ENCODE measurements around the gene DMC1.
A peak's percentile ranks its signal among the peaks of the same experiment; 100 is the strongest.

Gene DMC1

DNA sequence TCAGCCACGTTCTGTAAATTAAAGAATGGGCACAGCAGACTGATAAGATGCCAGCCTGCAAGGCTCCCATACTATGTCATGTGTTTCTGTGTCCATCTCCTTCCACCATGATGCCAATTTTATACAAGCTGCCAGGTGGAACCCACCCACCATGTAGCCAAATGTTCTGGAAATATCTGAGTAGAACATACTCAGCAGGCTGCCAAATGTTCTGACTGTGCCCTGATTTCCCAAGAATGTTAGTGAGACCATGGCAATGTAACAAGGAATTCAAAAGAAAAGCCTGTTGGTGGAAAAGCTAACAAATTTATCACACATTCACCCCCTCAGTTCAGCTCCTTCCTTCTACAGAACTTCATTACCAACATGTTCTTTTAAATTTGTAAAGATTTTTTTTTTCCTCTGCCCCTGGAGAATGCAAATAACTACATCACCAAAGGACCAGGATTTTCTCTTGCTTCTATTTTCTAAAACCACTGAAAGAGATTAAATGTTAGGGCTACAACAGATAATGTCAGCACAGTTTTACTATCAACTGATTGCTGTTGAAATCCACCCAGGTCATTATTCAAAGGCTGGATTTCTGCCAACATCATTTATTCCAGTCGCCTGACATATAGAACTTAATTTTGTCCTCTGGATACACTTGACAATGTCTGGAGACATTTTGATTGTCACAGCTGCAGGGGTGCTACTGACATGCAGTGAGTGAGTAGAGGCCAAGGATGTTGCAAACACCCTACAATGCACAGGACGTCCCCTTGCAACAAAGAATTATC is 3.1 kb downstream of the DMC1 start:
- no peak for DNase-seq

DNA sequence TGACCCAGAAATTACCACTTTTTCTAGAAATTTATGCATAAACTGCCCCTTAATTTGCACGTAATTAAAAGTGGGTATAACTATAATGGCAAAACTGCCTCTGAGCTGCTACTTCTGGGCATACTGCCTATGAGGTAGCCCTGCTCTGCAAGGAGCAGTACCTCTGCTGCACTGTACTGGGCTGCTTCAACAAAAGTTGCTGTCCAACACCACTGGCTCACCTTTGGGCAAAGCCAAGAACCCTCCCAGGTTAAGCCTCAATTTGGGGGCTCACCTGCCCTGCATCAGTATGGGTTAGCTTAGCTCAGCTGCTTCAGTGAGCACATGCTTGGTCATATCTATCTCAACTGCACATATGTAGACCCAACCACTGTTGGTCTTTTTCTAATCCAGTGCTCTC is 4.5 kb downstream of the DMC1 start:
- DNase-seq = no peak

GRCh38 chr22:38564669-38565068 is 5.3 kb downstream of the DMC1 start:
- no peak for DNase-seq

DNA sequence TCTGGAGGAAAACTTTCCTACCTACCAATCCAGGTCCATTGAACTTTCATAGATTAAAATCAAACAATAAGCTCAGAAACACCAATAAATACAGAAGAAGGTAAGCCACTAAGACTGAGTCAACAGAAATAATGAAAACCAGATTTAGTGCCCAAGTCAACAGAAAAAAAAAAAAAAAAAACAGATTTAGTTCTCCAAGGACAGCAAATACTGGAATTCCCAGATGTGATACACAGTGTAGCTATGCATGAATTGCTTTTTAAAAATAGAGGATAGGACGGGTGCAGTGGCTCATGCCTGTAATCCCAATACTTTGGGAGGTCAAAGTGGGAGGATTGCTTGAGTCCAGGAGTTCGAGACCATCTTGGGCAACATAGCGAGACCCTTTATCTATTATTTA is 15.7 kb downstream of the DMC1 start:
- DNase-seq = no peak

DNA sequence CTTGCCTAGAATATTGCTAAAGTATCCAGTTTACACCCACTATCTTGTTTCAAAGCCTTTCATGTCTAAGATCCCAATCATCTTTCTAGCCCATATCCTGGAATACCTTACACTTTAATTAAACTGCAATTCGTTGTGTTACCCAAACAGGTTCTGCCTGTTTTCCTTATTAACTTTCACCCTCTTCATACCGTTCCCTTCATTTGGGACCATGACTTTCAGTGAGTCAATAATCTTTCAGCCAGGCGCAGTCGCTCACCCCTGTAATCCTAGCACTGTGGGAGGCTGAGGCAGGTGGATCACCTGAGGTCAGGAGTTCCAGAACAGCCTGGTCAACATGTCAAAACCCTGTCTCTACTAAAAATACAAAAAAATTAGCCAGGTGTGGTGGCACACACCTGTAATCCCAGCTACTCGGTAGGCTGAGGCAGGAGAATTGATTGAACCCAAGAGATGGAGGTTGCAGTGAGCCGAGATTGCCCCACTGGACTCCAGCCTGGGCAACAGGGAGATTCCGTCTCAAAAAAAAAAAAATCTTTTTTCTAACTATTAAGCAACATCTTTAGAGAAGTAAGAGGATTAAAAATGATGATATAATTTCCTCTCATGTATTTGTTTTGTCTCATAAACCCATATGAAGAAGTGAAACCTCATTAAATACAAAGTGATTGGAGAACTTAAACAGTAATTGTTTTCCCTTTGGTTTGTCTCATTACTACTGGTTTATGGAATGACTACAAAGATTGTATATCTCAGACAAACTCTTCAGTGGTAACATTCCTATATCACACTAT is 20.7 kb downstream of the DMC1 start:
- DNase-seq = no peak

GRCh38 chr22:38540701-38541100 is 29.3 kb downstream of the DMC1 start:
- no peak for DNase-seq

- DNase-seq = no peak
These were observed 38.6 kb downstream of the DMC1 start for GRCh38 chr22:38531251-38531938.

GRCh38 chr22:38524429-38524828 is 45.6 kb downstream of the DMC1 start:
- no peak for DNase-seq

- no peak for DNase-seq
These were observed 46.5 kb downstream of the DMC1 start for GRCh38 chr22:38523479-38523878.

GRCh38 chr22:38523029-38523428 is 47.0 kb downstream of the DMC1 start:
- no peak for DNase-seq

GRCh38 chr22:38519453-38520250 is 50.3 kb downstream of the DMC1 start:
- no peak for DNase-seq

GRCh38 chr22:38518620-38519019 is 51.4 kb downstream of the DMC1 start:
- no peak for DNase-seq

DNA sequence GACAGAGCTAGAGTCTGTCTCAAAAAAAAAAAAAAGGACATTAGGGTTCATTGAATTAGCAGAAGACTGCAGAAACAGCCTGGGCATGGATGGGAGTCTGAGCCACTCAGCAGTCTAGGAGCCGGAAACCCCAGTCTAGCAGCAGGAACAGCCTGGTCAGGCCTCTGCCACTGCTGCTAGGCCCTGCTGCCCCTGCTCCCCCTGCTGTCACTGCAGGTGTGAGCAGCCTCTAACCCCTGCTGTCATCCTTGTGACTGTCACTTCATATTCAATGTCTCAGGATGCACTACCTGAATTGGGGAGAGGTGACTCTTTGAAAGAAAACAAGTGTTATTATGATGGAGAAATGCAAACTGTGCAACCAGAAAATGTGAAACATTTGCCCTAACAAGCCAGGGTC is 56.9 kb downstream of the DMC1 start:
- no peak for DNase-seq

DNA sequence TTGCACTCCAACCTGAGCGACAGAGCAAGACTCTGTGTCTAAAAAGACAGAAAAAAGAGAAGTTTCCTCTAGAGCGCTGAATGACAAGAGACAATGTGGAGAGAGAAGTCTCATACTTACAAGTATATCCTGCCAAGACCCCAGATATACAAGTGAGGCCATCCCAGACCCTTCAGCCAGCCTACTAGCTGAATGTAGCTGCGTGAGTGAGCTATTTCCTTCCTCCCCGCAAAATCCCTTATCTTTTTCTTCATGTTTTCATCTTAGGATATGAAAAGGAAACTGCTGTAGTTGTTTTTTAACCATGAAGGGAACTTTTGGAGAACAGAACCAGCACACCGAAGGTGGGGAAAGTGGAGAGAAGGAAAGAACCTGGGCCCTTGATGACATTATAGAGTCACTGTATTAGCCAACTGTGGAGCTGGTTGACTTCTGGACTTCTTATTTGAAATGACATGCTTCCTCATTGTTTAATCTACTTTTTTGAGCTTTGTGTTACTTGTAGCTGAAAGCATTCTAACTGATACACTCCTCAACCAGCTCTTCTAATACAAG is 59.5 kb downstream of the DMC1 start:
- DNase-seq = no peak

DNA sequence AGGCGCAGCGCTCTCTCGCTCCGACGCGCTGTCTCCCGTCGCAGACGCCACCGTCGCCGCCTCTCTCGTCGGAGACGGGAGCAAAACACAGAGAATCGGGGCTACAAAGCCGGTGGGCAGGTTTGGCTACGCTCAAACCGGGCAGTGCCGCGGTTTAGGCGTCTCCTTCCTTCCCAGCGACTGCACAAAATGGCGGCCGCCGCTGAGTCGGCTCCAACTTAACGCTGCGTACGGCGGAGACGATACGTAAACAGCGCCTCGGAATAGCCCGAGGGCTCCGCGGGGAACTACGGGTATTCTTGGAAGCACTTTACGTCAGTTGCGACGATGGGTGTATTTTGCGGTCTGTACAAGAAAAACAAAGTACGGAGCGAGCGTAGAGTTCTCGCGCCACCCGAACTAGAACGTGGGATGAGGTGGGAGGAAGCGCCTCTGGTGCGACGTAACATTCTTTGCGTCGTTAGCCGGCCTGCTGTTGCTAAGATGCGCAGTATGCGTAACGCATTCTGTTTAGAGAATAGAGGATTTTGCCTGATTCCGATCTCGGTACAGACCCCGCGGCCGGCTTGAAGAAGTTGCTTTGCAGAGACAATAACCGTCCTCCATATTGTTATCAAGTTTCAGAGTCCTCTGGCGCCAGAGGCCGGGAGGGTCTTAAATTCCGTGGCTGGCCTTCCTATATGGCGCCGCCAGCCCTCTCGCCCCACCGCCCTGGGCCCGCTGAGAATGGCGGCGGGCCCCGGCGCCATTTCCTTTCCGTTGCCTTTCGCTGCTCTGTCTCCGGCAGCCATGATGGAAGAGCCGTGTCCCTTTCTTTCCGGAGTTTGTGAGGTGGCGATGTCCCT is 63.6 kb downstream of the DMC1 start, which contains the start of gene DDX17:
TSS of gene DDX17 (minus strand) at position 194 of the 845 bp plus-strand sequence.
- DNase-seq = peak; percentile 94

DNA sequence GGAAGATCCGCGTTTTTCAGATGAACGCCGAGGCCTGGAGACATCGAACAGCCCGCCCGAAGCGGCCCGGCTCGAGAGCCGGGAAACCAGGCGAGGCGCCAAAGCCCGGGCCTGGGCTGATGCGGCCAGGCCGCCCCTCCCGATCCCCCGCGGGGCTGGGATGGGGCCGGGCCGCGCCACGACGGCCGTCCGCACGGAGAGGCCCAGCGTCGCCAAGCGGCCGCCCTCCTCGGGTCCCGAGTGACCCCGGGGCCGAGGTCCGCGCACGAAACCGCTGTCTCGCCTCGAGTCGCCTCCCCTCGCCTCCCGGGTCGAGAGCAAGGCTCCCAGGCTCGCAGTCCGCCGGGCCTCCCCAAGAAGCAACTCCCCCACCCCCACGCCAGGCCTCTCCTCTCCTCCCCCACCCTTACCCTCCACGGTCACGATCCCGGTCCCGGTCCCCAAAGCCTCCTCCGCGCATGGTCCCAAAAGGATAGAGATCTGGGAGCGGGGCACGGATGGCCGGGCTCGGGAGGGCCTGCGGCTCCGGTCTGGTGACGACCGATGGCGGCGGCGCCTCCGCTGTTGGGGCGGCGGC is 64.4 kb downstream of the DMC1 start:
- peak; percentile 38 for DNase-seq

DNA sequence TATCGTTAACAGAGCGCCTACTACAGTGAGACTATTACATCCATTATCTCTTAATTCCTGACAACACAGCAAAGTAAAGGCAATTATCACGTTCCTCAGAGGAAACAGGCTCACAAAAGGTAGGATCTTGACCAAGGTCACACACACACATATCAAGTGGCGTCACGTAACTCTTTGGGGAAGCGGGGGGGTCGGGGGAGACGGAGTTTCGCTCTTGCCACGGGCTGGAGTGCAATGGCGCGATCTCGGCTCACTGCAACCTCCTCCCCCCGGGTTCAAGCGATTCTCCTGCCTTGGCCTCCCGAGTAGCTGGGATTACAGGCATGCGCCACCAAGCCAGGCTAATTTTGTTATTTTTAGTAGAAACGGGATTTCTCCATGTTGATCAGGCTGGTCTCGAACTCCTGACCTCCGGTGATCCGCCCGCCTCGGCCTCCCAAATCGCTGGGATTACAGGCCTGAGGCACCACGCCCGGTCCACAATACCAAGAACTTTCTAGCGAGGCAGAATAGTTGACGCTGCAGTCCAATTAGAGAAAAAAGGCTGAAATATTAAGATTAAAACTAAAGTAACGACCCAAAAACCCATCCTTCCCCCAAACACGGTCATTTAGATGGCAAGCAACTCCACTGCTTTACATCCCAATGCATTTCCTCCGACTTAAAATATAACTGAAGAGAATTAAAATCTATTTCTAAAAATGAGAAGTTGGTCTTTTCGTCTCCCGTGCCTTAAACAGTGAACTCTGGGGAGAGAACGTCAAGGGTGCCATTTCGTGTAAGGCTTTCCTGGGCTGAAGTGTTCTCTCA is 65.0 kb downstream of the DMC1 start:
- DNase-seq = no peak

- no peak for DNase-seq
These were observed 67.0 kb downstream of the DMC1 start for GRCh38 chr22:38503021-38503420.

DNA sequence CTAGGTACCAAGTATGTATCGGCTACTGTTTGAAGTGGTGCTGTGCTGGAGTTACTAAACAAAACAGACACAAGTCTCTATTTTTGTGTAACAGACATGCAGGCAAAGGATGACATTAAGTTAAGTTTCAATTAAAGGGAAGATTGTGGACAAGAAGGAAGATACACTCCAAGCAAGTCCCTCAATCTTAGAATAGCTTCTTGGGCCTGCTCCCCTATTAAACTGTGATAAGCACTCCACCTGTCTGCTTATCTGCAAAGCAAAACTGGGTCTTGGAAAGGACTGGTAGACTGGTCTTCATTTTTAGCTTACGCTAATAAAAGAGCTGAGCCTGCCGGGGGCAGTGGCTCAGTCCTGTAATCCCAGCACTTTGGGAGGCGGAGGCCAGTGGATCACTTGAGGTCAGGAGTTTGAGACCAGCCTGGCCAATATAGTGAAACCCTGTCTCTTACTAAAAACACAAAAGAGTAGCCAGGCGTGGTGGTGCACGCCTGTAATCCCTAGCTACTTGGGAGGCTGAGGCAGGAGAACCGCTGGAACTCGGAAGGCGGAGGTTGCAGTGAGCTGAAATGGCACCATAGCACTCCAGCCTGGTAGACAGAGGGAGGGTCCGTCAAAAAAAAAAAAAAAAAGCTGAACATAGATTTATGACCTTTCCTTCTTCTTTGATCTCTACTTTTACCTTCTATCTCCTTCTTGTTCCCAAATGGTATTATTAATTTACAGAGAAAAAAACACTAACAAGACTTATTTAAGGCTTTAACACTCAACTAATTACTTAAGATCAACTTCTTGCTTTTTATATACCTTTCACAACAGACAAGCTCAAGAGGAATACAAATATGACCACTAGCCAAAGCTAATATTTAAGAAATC is 67.9 kb downstream of the DMC1 start:
- no peak for DNase-seq
